Endodermal cell (in vitro differentiated cells): Measurements from ENCODE around the gene SLC40A1. TPM values are rescaled to one million over a fixed set of nuclear protein-coding genes. Genes with fewer than 3 reads are reported as not detected.

Experiments used
- DNase-seq: peaks from one replicate; pipeline ENCODE4 v3.0.0-alpha.2; 2017
- H3K27ac ChIP-seq: 2 replicates; pipeline ENCODE4 v1.5.1; 2013; ENCODE audit warnings: mild to moderate bottlenecking, low read depth, low read length, moderate library complexity
- H3K27me3 ChIP-seq: 2 replicates; pipeline ENCODE4 v1.6.1; 2013; ENCODE audit warnings: mild to moderate bottlenecking, low read length, moderate library complexity; ENCODE audit not compliant: insufficient read depth, control insufficient read depth, poor library complexity, severe bottlenecking
- H3K36me3 ChIP-seq: 2 replicates; pipeline ENCODE4 v1.7.0; 2013; ENCODE audit warnings: mild to moderate bottlenecking, low read length, moderate library complexity; ENCODE audit not compliant: control insufficient read depth, insufficient read depth
- H3K4me1 ChIP-seq: one replicate; pipeline ENCODE4 v1.7.0; 2013; ENCODE audit warnings: low read length; ENCODE audit not compliant: control insufficient read depth, insufficient read depth
- H3K4me3 ChIP-seq: 2 replicates; pipeline ENCODE4 v1.5.1; 2013; ENCODE audit warnings: mild to moderate bottlenecking, low read length, moderate library complexity
- H3K9ac ChIP-seq: 2 replicates; pipeline ENCODE4 v1.6.1; 2013; ENCODE audit warnings: mild to moderate bottlenecking, low read length, moderate library complexity; ENCODE audit not compliant: poor library complexity, severe bottlenecking; ENCODE audit errors: extremely low read depth
- H3K9me3 ChIP-seq: 2 replicates; pipeline ENCODE4 v1.6.1; 2013; ENCODE audit warnings: mild to moderate bottlenecking, low read length, moderate library complexity; ENCODE audit not compliant: control insufficient read depth
- H3K27ac Mint-ChIP-seq: 2 replicates; pipeline ENCODE4 v1.8.0; 2020; ENCODE audit warnings: mixed read lengths
- H3K27me3 Mint-ChIP-seq: 2 replicates; pipeline ENCODE4 v1.8.0; 2021; ENCODE audit warnings: mild to moderate bottlenecking, mixed read lengths; ENCODE audit not compliant: insufficient read depth
- H3K36me3 Mint-ChIP-seq: 2 replicates; pipeline ENCODE4 v1.8.0; 2020; ENCODE audit warnings: low read depth, mixed read lengths
- H3K4me1 Mint-ChIP-seq: 2 replicates; pipeline ENCODE4 v1.8.0; 2020; ENCODE audit warnings: mixed read lengths
- H3K4me3 Mint-ChIP-seq: 2 replicates; pipeline ENCODE4 v1.8.0; 2020; ENCODE audit warnings: mild to moderate bottlenecking, moderate library complexity, mixed read lengths
- H3K9me3 Mint-ChIP-seq: 2 replicates; pipeline ENCODE4 v1.8.0; 2020; ENCODE audit warnings: mild to moderate bottlenecking, mixed read lengths
- WGBS, 2 experiments: methylation state at CpG; one replicate each; pipeline versions ENCODE4 v1.1.5 to v1.1.7; 2013; ENCODE audit warnings: missing lambda C conversion rate in 2 of 2, mixed read lengths in 1 of 2; ENCODE audit not compliant: insufficient coverage in 1 of 2, insufficient read length in 1 of 2; 5-methylcytosine and 5-hydroxymethylcytosine counted together
- total RNA-seq, 2 donors: library from RNA; stranded (reverse); fragmentation: NEBNext Ultra II Directional in 1 of 2; extraction: Animal tissue kit (Norgen Biotek cat#: 25700) in 1 of 2; gene quantifications; 2 replicates in 1 of 2; 3 replicates in 1 of 2; pipeline ENCODE4 v1.2.1, GENCODE V29; 2021
- TF ChIP-seq, protein P1 (sequence below): fragments of 200-600 bp; sonication (generic); conservative IDR thresholded peaks from 2 replicates; pipeline ENCODE4 v1.5.0; 2021; ENCODE audit warnings: antibody characterized with exemption, mild to moderate bottlenecking

SLC40A1 gene
- total RNA-seq, 2 donors from 2014 or later = 74.1 to 96.8 TPM

DNA sequence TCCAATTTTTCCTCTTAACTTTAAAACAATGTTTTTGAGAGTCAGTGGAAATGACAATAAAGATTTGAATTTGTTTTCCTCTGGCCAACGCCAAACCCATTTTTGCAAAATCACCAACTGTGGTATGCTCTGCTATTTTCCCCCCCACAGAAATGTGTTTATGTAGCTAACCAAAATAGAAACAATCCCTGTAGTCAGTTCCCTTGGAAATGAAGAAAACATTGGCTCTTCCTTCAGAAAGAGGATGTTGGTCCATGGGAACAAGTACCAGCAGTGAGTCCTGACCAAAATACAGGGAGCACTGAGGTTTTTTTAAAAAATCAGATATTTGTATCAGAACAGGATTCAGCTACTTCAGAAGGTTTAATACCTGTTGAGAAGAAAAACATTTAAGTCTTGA, 65.3 kb downstream of the SLC40A1 start:
- 100% methylated on average over 1 of the region's 1 CpG for WGBS, 2 experiments
- H3K27ac Mint-ChIP-seq = no peak overlapping the region
- peaks cover 19% of the 10 kb centered on the region for H3K9me3 Mint-ChIP-seq

DNA sequence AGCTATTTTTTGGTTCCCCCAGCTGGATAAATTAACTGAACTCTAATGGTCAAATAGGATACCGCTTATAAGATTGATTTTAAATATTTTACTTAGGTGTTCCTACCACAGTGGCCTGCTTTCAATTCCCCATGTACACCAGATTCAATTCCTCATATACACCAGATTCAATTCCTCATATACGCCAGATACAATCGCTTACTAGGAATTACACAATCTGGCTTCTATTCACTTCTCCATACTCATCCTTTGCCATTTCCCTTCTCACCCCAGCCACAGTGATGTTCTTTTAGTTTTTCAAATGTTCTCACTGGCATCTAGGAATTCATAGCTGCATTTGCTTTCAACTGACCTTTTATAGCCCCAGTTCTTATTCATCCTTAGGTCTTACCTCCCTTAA, 66.5 kb downstream of the SLC40A1 start:
- Mint-ChIP-seq H3K36me3 (peaks cover 12% of the 10 kb centered on the region), H3K27ac (no peak overlapping the region), H3K4me1 (peaks cover 4% of the 10 kb centered on the region), H3K27me3 (no peaks in the 10 kb centered on the region), H3K4me3 (no peak overlapping the region), H3K9me3 (peaks cover 30% of the 10 kb centered on the region)
- H3K4me1 ChIP-seq = no peaks in the 10 kb centered on the region
- H3K27ac ChIP-seq = no peak overlapping the region
- no peaks in the 10 kb centered on the region for H3K27me3 ChIP-seq
- TF ChIP-seq, protein P1, sequence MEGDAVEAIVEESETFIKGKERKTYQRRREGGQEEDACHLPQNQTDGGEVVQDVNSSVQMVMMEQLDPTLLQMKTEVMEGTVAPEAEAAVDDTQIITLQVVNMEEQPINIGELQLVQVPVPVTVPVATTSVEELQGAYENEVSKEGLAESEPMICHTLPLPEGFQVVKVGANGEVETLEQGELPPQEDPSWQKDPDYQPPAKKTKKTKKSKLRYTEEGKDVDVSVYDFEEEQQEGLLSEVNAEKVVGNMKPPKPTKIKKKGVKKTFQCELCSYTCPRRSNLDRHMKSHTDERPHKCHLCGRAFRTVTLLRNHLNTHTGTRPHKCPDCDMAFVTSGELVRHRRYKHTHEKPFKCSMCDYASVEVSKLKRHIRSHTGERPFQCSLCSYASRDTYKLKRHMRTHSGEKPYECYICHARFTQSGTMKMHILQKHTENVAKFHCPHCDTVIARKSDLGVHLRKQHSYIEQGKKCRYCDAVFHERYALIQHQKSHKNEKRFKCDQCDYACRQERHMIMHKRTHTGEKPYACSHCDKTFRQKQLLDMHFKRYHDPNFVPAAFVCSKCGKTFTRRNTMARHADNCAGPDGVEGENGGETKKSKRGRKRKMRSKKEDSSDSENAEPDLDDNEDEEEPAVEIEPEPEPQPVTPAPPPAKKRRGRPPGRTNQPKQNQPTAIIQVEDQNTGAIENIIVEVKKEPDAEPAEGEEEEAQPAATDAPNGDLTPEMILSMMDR = no peak
- H3K9ac ChIP-seq = no peak overlapping the region
- no peaks in the 10 kb centered on the region for H3K36me3 ChIP-seq
- H3K9me3 ChIP-seq = peaks cover 36% of the 10 kb centered on the region
- H3K4me3 ChIP-seq = no peak overlapping the region
- WGBS, 2 experiments = 92 to 96% methylated on average over 2 to 3 of the region's 3 CpGs
- DNase-seq = no peak

More for the DNA sequence above, 65.3 kb downstream of the SLC40A1 start:
- H3K4me1 ChIP-seq = peaks cover 5% of the 10 kb centered on the region
- no peak overlapping the region for H3K4me3 Mint-ChIP-seq
- no peaks in the 10 kb centered on the region for H3K27me3 Mint-ChIP-seq
- peaks cover 12% of the 10 kb centered on the region for H3K4me1 Mint-ChIP-seq
- no peak for DNase-seq
- peaks cover 7% of the 10 kb centered on the region for H3K36me3 Mint-ChIP-seq
- no peaks in the 10 kb centered on the region for H3K27me3 ChIP-seq
- H3K9ac ChIP-seq = no peak overlapping the region
- H3K36me3 ChIP-seq = no peaks in the 10 kb centered on the region
- H3K9me3 ChIP-seq = peaks cover 24% of the 10 kb centered on the region
- no peak overlapping the region for H3K27ac ChIP-seq
- no peak overlapping the region for H3K4me3 ChIP-seq
- TF ChIP-seq, protein P1 = no peak

DNA sequence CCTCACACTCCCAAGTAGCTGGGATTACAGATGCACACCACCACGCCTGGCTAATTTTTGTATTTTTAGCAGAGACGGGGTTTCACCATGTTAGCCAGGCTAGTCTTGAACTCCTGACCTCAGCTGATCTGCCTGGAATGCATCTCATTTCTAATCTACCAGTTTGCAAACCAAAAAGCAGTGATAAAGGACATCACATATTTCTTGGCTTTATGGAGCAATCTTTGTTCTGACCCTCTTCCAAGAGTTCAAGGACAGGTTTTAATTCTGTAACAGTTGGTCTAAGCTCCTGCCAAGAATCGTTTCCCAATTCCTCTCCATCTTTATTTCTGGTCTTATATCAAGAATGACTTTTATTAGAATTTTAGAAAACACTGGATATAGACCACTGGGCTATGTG, 67.7 kb downstream of the SLC40A1 start:
- no peak overlapping the region for H3K9ac ChIP-seq
- H3K27ac ChIP-seq = no peak overlapping the region
- WGBS, 2 experiments = 92 to 94% methylated on average over 2 to 3 of the region's 3 CpGs
- no peak for DNase-seq
- H3K27ac Mint-ChIP-seq = no peak overlapping the region
- H3K36me3 ChIP-seq = no peaks in the 10 kb centered on the region
- H3K9me3 Mint-ChIP-seq = peaks cover 42% of the 10 kb centered on the region
- H3K4me1 ChIP-seq = no peaks in the 10 kb centered on the region
- TF ChIP-seq, protein P1 = no peak
- no peaks in the 10 kb centered on the region for H3K27me3 Mint-ChIP-seq
- H3K4me1 Mint-ChIP-seq = peaks cover 6% of the 10 kb centered on the region
- H3K4me3 ChIP-seq = no peak overlapping the region
- H3K4me3 Mint-ChIP-seq = no peak overlapping the region
- peaks cover 23% of the 10 kb centered on the region for H3K36me3 Mint-ChIP-seq
- peaks cover 47% of the 10 kb centered on the region for H3K9me3 ChIP-seq
- H3K27me3 ChIP-seq = no peaks in the 10 kb centered on the region
